Thoracic aorta (tissue), 2 donors: ENCODE measurements around the gene HCFC2. TPM values are rescaled to one million over a fixed set of nuclear protein-coding genes. Genes with fewer than 3 reads are reported as not detected.

Experiments
- ATAC-seq: fragments of 150-250 bp; one replicate; pipeline ENCODE4 v1.8.0; 2017; ENCODE audit warnings: low read depth; ENCODE audit not compliant: insufficient number of reproducible peaks, low FRiP score
- DNase-seq: peaks from one replicate; pipeline ENCODE4 v3.0.0-alpha.2; 2020; ENCODE audit warnings: low spot score
- H3K27ac ChIP-seq, 2 donors: fragments of 200-600 bp; sonication (generic); 1 replicate in 1 of 2; 2 replicates in 1 of 2; pipeline ENCODE4 v1.5.1; 2016; ENCODE audit warnings: mild to moderate bottlenecking in 2 of 2, moderate library complexity in 2 of 2
- H3K27me3 ChIP-seq: fragments of 200-600 bp; sonication (generic); replicated peaks from 2 replicates; pipeline ENCODE4 v1.6.0; 2016; ENCODE audit warnings: mild to moderate bottlenecking; ENCODE audit not compliant: insufficient read depth
- H3K36me3 ChIP-seq: fragments of 200-600 bp; sonication (generic); one replicate; pipeline ENCODE4 v1.5.1; 2016
- H3K4me1 ChIP-seq, 2 donors: fragments of 200-600 bp; sonication (generic); 1 replicate in 1 of 2; 2 replicates in 1 of 2; pipeline versions ENCODE4 v1.5.1 to v1.6.0; 2016; ENCODE audit warnings: low read depth in 2 of 2, mild to moderate bottlenecking in 1 of 2; ENCODE audit not compliant: control insufficient read depth in 1 of 2
- H3K4me3 ChIP-seq: fragments of 200-600 bp; sonication (generic); 2 replicates; pipeline ENCODE4 v1.5.1; 2016; ENCODE audit warnings: mild to moderate bottlenecking
- H3K9me3 ChIP-seq: fragments of 200-600 bp; sonication (generic); 2 replicates; pipeline ENCODE4 v1.5.1; 2016
- CTCF ChIP-seq: fragments of 200-600 bp; sonication (generic); IDR thresholded peaks from one replicate; pipeline ENCODE4 v1.5.1; 2019; ENCODE audit warnings: antibody characterized with exemption
- total RNA-seq, 2 donors: library from RNA; depleted of rRNA; stranded (reverse); fragments of >200 nt; gene quantifications; one replicate each; pipeline versions ENCODE4 v1.1.0 to v1.2.3, GENCODE V29; 2016

HCFC2 gene
- total RNA-seq, 2 donors from 2014 or later, result 24.1 to 28.6 TPM

- Histone ChIP-seq H3K4me3 (no peak overlapping the region), H3K4me1 (peaks cover 0 to 6% of the 10 kb centered on the region in 2 donors), H3K27ac (no peak overlapping the region), H3K27me3 (no peaks in the 10 kb centered on the region), H3K9me3 (no peaks in the 10 kb centered on the region), H3K36me3 (peaks cover 10% of the 10 kb centered on the region)
- no peak for TF ChIP-seq CTCF
- DNase-seq (no peak), ATAC-seq (no peak)
These were observed 51.2 kb downstream of the HCFC2 start for GRCh38 chr12:104115587-104115975.

- TF ChIP-seq CTCF, result no peak
- Histone ChIP-seq H3K27ac (no peak overlapping the region), H3K27me3 (no peaks in the 10 kb centered on the region), H3K4me3 (no peak overlapping the region), H3K4me1 (peaks cover 11 to 14% of the 10 kb centered on the region in 2 donors), H3K9me3 (no peaks in the 10 kb centered on the region), H3K36me3 (peaks cover 32% of the 10 kb centered on the region)
- no peak for ATAC-seq
- no peak for DNase-seq
These were observed 56.7 kb downstream of the HCFC2 start for GRCh38 chr12:104121001-104121400.

- DNase-seq (no peak), ATAC-seq (no peak)
- no peaks in the 10 kb centered on the region for H3K9me3 ChIP-seq
- H3K36me3 ChIP-seq, result peaks cover 40% of the 10 kb centered on the region
- no peak for TF ChIP-seq CTCF
- H3K27ac ChIP-seq, result no peak overlapping the region
- H3K4me3 ChIP-seq, result no peak overlapping the region
- H3K27me3 ChIP-seq, result no peaks in the 10 kb centered on the region
- H3K4me1 ChIP-seq, result peaks cover 11 to 14% of the 10 kb centered on the region in 2 donors
These were observed 58.0 kb downstream of the HCFC2 start for GRCh38 chr12:104122298-104122697.

- DNase-seq, result no peak
- TF ChIP-seq CTCF, result no peak
- Histone ChIP-seq H3K27ac (no peak overlapping the region), H3K36me3 (peaks cover 42% of the 10 kb centered on the region), H3K4me1 (peaks cover 17 to 18% of the 10 kb centered on the region in 2 donors), H3K4me3 (no peak overlapping the region), H3K9me3 (no peaks in the 10 kb centered on the region), H3K27me3 (no peaks in the 10 kb centered on the region)
- ATAC-seq, result no peak
These were observed 62.2 kb downstream of the HCFC2 start for GRCh38 chr12:104126548-104126947.

GRCh38 chr12:104130760-104131159 is 66.4 kb downstream of the HCFC2 start:
- H3K36me3 ChIP-seq, result peaks cover 26% of the 10 kb centered on the region
- DNase-seq, result no peak
- H3K4me1 ChIP-seq, result peaks cover 21 to 56% of the 10 kb centered on the region in 2 donors
- no peak overlapping the region for H3K4me3 ChIP-seq
- H3K27me3 ChIP-seq, result no peaks in the 10 kb centered on the region
- ATAC-seq, result no peak
- H3K9me3 ChIP-seq, result no peaks in the 10 kb centered on the region
- no peak for TF ChIP-seq CTCF
- no peak overlapping the region for H3K27ac ChIP-seq
